K562 (cell line): ENCODE measurements around the gene CYP4F11.

Experiments used
- FOXA1 ChIP-seq: fragments of 450-650 bp; IDR thresholded peaks from 2 replicates; pipeline ENCODE4 v1.6.1; 2016; ENCODE audit warnings: mild to moderate bottlenecking, borderline replicate concordance
- HMG20A ChIP-seq: fragments of 450-650 bp; formaldehyde crosslinking; conservative IDR thresholded peaks from 2 replicates; pipeline ENCODE4 v1.4.0; 2020; ENCODE audit warnings: mild to moderate bottlenecking, mixed read lengths
- MAFG ChIP-seq: fragments of 450-650 bp; conservative IDR thresholded peaks from 2 replicates; pipeline ENCODE4 v1.6.1; 2016; ENCODE audit warnings: missing genetic modification characterization, missing compliant biosample characterization
- MAX ChIP-seq: sonication (generic); formaldehyde crosslinking; IDR thresholded peaks from 2 replicates; pipeline ENCODE4 v1.9.0; 2022; ENCODE audit warnings: mild to moderate bottlenecking, missing genetic modification reagents
- PCBP1 ChIP-seq: fragments of 200-400 bp; formaldehyde crosslinking; IDR thresholded peaks from 2 replicates; pipeline ENCODE4 v1.6.1; 2018; ENCODE audit warnings: mild to moderate bottlenecking, low read depth, low read length; ENCODE audit not compliant: poor library complexity, severe bottlenecking
- SNAPC5 ChIP-seq: fragments of 250-450 bp; sonication (Bioruptor Pico); IDR thresholded peaks from 2 replicates; pipeline ENCODE4 v1.8.0; 2021; ENCODE audit warnings: moderate library complexity, mild to moderate bottlenecking, inconsistent platforms
- ZNF384 ChIP-seq: IDR thresholded peaks from 2 replicates; pipeline ENCODE4 v1.6.1; 2012; ENCODE audit warnings: low read depth, low read length, improper control_type of control experiment

GRCh38 chr19:15866636-15867035, 67.7 kb downstream of the CYP4F11 start:
- no peak for TF ChIP-seq HMG20A (CRISPR knock-in tag)
- TF ChIP-seq FOXA1 = no peak
- TF ChIP-seq MAFG = no peak
- no peak for TF ChIP-seq ZNF384
- TF ChIP-seq MAX (CRISPR knock-in tag) = no peak
- TF ChIP-seq SNAPC5 (CRISPR knock-in tag) = no peak
- TF ChIP-seq PCBP1 = no peak
